ENCODE measurements around the gene UBE2J1.

GRCh38 chr6:89321131-89321970, 31.2 kb downstream of the UBE2J1 start:
- TF ChIP-seq CTCF (conservative IDR thresholded peaks at IDR 0.05 in 1 of 2, IDR thresholded peaks at IDR 0.05 in 1 of 2; ENCODE audit: low read depth in 1 of 2, low read length in 2 of 2) = no peak
- no peak for TF ChIP-seq EZH2 (IDR thresholded peaks at IDR 0.05; ENCODE audit: low read length, missing control alignments)

Data from fibroblast of lung (primary cell).